ENCODE measurements around the gene GPR39.

Gene GPR39

GRCh38 chr2:132559921-132560320 lies 143.3 kb downstream of the GPR39 start:
- Histone ChIP-seq H3K79me2 (no peaks in the 10 kb centered on the region), H3K9ac (no peak overlapping the region), H3K27me3 (ENCODE audit: control insufficient read depth, insufficient read depth, low read length) (no peaks in the 10 kb centered on the region), H3K36me3 (ENCODE audit: control insufficient read depth, insufficient read depth, low read length) (no peaks in the 10 kb centered on the region), H3K27ac (no peak overlapping the region), H3K9me3 (ENCODE audit: control insufficient read depth, low read length) (no peaks in the 10 kb centered on the region), H3K4me2 (ENCODE audit: low read length) (no peak overlapping the region), H3K4me3 (ENCODE audit: low read depth, low read length) (no peak overlapping the region), H3K4me1 (no peaks in the 10 kb centered on the region), H2AFZ (no peak overlapping the region)
- TF ChIP-seq, protein P1, sequence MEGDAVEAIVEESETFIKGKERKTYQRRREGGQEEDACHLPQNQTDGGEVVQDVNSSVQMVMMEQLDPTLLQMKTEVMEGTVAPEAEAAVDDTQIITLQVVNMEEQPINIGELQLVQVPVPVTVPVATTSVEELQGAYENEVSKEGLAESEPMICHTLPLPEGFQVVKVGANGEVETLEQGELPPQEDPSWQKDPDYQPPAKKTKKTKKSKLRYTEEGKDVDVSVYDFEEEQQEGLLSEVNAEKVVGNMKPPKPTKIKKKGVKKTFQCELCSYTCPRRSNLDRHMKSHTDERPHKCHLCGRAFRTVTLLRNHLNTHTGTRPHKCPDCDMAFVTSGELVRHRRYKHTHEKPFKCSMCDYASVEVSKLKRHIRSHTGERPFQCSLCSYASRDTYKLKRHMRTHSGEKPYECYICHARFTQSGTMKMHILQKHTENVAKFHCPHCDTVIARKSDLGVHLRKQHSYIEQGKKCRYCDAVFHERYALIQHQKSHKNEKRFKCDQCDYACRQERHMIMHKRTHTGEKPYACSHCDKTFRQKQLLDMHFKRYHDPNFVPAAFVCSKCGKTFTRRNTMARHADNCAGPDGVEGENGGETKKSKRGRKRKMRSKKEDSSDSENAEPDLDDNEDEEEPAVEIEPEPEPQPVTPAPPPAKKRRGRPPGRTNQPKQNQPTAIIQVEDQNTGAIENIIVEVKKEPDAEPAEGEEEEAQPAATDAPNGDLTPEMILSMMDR (IDR thresholded peaks at IDR 0.05), result no peak

DNA sequence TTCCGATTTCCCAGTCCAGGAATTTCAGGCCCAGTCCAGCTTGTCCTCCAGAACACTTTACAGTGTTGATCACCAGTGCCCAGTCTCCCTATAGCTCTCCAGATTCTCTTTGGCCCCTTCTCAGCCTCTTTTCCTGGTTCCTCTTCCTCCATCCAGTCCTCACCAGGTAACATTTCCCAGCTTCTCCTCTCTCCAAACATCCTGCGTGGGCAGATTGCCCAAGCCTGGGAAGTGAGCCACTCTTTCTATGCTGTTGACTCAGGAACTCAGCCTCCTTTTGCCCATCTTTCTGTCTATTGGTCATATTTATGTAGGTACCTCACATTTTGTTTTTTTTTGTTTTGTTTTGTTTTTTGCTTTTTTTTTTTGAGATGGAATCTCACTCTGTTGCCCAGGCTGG lies 144.0 kb downstream of the GPR39 start:
- no peaks in the 10 kb centered on the region for H3K36me3 ChIP-seq (ENCODE audit: control insufficient read depth, insufficient read depth, low read length)
- H3K9ac ChIP-seq, result no peak overlapping the region
- H3K9me3 ChIP-seq (ENCODE audit: control insufficient read depth, low read length), result no peaks in the 10 kb centered on the region
- no peaks in the 10 kb centered on the region for H3K27me3 ChIP-seq (ENCODE audit: control insufficient read depth, insufficient read depth, low read length)
- H3K79me2 ChIP-seq, result no peaks in the 10 kb centered on the region
- H3K4me1 ChIP-seq, result no peaks in the 10 kb centered on the region
- no peak overlapping the region for H3K4me3 ChIP-seq (ENCODE audit: low read depth, low read length)
- no peak overlapping the region for H3K27ac ChIP-seq
- H2AFZ ChIP-seq, result no peak overlapping the region
- TF ChIP-seq, protein P1 (IDR thresholded peaks at IDR 0.05), result no peak
- no peak overlapping the region for H3K4me2 ChIP-seq (ENCODE audit: low read length)

- Histone ChIP-seq H2AFZ (no peak overlapping the region), H3K4me1 (no peaks in the 10 kb centered on the region), H3K4me3 (ENCODE audit: low read depth, low read length) (no peak overlapping the region), H3K27ac (no peak overlapping the region), H3K27me3 (ENCODE audit: control insufficient read depth, insufficient read depth, low read length) (no peaks in the 10 kb centered on the region), H3K4me2 (ENCODE audit: low read length) (no peak overlapping the region), H3K9ac (no peak overlapping the region), H3K36me3 (ENCODE audit: control insufficient read depth, insufficient read depth, low read length) (no peaks in the 10 kb centered on the region), H3K79me2 (no peaks in the 10 kb centered on the region), H3K9me3 (ENCODE audit: control insufficient read depth, low read length) (no peaks in the 10 kb centered on the region)
- TF ChIP-seq, protein P1 (IDR thresholded peaks at IDR 0.05), result no peak
Measured at GRCh38 chr2:132562245-132562644, 145.6 kb downstream of the GPR39 start.

- H2AFZ ChIP-seq, result no peak overlapping the region
- no peaks in the 10 kb centered on the region for H3K36me3 ChIP-seq (ENCODE audit: control insufficient read depth, insufficient read depth, low read length)
- no peak overlapping the region for H3K27ac ChIP-seq
- H3K4me2 ChIP-seq (ENCODE audit: low read length), result no peak overlapping the region
- no peak overlapping the region for H3K4me3 ChIP-seq (ENCODE audit: low read depth, low read length)
- no peaks in the 10 kb centered on the region for H3K4me1 ChIP-seq
- H3K79me2 ChIP-seq, result no peaks in the 10 kb centered on the region
- TF ChIP-seq, protein P1 (IDR thresholded peaks at IDR 0.05), result no peak
- no peaks in the 10 kb centered on the region for H3K27me3 ChIP-seq (ENCODE audit: control insufficient read depth, insufficient read depth, low read length)
- H3K9ac ChIP-seq, result no peak overlapping the region
- no peaks in the 10 kb centered on the region for H3K9me3 ChIP-seq (ENCODE audit: control insufficient read depth, low read length)
Measured at GRCh38 chr2:132564065-132564464, 147.5 kb downstream of the GPR39 start.

DNA sequence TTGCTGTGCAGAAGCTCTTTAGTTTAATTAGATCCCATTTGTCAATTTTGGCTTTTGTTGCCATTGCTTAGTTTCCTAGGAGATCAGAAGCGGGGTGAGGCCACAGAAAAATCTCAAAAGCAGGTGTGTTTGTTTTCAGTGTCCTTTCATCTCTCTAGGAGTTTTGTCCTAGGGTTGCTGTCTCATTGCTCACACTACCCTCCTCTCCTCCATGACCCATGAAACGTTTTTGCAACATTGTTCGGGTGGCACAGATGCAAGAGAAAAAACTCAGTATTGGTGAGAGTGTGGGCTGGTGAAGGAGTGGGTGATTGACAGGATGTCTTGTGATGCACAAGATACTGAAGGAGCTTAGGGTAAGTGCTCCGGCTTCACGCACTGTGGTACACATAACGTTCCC lies 149.8 kb downstream of the GPR39 start:
- TF ChIP-seq, protein P1 (IDR thresholded peaks at IDR 0.05), result no peak

More for the DNA sequence above, 149.8 kb downstream of the GPR39 start:
- Histone ChIP-seq H3K4me1 (no peaks in the 10 kb centered on the region), H3K36me3 (ENCODE audit: control insufficient read depth, insufficient read depth, low read length) (no peaks in the 10 kb centered on the region), H3K4me3 (ENCODE audit: low read depth, low read length) (no peak overlapping the region), H3K4me2 (ENCODE audit: low read length) (no peak overlapping the region), H3K9me3 (ENCODE audit: control insufficient read depth, low read length) (no peaks in the 10 kb centered on the region), H3K27ac (no peak overlapping the region), H2AFZ (no peak overlapping the region), H3K9ac (no peak overlapping the region), H3K27me3 (ENCODE audit: control insufficient read depth, insufficient read depth, low read length) (no peaks in the 10 kb centered on the region), H3K79me2 (no peaks in the 10 kb centered on the region)
